GM10266 (cell line): ENCODE data around the gene MICALL1.

Experiments
- DNase-seq: peaks from one replicate; pipeline ENCODE4 v3.0.0; 2012; ENCODE audit errors: extremely low spot score
- CTCF ChIP-seq: IDR thresholded peaks from 2 replicates; pipeline ENCODE4 v1.5.1; 2012; ENCODE audit warnings: mild to moderate bottlenecking, low read depth; ENCODE audit not compliant: control insufficient read depth, insufficient read depth; ENCODE audit errors: missing control alignments

The MICALL1 gene

GRCh38 chr22:37982938-37983859 is 77.1 kb downstream of the MICALL1 start:
- no peak for TF ChIP-seq CTCF

GRCh38 chr22:37983860-37984791 is 78.0 kb downstream of the MICALL1 start, which contains the start of gene SOX10:
SOX10 (minus strand) TSS chr22:37984555; CDS start chr22:37983784, 771 bp downstream.
- no peak for TF ChIP-seq CTCF
- no peak for DNase-seq

More at GRCh38 chr22:37982938-37983859, 77.1 kb downstream of the MICALL1 start:
- no peak for DNase-seq

GRCh38 chr22:37985050-37985585 is 79.0 kb downstream of the MICALL1 start:
- no peak for DNase-seq

GRCh38 chr22:37985751-37986281 is 79.7 kb downstream of the MICALL1 start:
- no peak for DNase-seq
- TF ChIP-seq CTCF: no peak

More at GRCh38 chr22:37985050-37985585, 79.0 kb downstream of the MICALL1 start:
- no peak for TF ChIP-seq CTCF

- TF ChIP-seq CTCF: no peak
Measured at GRCh38 chr22:37986371-37986770, 80.3 kb downstream of the MICALL1 start.

GRCh38 chr22:37989146-37990045 is 83.3 kb downstream of the MICALL1 start:
- TF ChIP-seq CTCF: no peak
- no peak for DNase-seq

More at GRCh38 chr22:37986371-37986770, 80.3 kb downstream of the MICALL1 start:
- DNase-seq: no peak
